GM21360 (cell line): ENCODE measurements around the gene FTO.

Source experiments
- ATAC-seq: cut with Tn5 transposase; IDR thresholded peaks from one replicate; pipeline ENCODE4 v1.9.1; 2021; ENCODE audit warnings: mild to moderate bottlenecking, moderate library complexity; ENCODE audit not compliant: unreplicated experiment

FTO gene

DNA sequence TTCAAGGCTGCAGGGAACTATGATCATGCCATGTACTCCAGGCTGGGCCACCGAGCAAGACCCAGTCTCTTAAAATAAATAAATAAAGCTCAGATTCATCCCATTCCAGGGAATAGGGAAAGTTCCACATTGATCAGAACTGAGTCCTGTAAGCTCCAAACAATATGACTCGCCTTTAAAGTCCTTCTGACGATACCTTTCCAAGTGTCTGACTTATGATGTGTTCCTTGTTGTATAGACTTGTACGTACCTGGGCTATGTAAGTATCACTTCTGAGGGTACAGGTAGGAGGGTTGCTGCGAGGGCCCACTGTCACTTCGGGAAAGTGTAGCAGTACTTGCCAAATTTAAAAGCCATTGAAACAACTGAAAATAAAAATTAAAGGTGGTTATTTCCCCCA, 329.8 kb downstream of the FTO start:
- no peak for ATAC-seq

DNA sequence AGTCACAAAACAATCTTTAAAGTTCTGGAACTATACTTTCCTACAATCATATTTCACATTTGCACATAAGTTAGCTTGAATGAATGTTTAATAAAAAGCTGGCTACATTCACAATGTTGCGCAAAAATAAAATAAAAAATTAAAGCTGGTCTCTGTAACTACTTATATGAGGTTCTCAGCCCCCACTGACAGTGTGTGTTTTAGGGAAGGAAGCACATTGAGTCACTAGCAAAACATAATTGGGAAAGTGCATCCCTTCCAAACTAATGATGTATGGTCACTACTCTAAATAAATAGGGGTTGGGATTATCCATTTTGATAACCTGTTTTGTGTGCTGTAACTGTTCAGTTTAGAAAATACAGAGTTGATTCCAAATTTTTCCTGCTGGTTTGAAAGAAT, 330.7 kb downstream of the FTO start:
- no peak for ATAC-seq

DNA sequence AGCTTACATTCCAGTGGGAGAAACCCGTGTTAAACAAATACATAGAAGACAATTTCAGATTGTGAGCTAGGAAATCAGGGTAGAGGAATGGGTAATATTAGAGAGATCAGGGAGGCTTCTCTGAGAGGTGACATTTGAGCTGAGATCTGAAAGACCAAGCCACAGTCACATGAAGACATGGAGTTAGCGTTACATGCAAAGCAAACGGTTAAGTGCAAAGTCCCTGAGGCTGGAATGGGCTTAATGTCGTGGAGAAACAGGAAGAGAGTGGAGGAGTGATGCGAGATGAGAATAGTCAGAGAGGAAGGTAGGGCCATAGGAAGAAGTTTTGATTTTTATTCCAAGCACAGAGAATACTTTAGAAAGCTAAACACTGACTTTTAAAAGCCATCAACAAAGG, 336.5 kb downstream of the FTO start:
- no peak for ATAC-seq

DNA sequence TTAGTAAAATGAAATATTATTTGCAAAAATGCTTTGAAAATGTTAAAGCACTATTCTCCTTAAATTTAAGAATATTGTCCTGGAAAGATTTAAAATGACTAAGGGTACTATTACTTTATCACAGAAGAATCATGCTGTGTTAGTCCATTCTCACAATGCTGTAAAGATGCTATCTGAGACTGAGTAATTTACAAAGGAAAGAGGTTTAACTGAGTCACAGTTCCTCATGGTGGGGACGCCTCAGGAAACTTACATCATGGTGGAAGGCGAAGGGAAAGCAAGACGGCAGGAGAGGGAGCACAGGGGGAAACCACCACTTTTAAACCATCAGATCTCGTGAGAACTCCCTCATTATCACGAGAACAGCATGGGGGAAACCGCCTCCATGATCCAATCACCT, 337.0 kb downstream of the FTO start:
- no peak for ATAC-seq

DNA sequence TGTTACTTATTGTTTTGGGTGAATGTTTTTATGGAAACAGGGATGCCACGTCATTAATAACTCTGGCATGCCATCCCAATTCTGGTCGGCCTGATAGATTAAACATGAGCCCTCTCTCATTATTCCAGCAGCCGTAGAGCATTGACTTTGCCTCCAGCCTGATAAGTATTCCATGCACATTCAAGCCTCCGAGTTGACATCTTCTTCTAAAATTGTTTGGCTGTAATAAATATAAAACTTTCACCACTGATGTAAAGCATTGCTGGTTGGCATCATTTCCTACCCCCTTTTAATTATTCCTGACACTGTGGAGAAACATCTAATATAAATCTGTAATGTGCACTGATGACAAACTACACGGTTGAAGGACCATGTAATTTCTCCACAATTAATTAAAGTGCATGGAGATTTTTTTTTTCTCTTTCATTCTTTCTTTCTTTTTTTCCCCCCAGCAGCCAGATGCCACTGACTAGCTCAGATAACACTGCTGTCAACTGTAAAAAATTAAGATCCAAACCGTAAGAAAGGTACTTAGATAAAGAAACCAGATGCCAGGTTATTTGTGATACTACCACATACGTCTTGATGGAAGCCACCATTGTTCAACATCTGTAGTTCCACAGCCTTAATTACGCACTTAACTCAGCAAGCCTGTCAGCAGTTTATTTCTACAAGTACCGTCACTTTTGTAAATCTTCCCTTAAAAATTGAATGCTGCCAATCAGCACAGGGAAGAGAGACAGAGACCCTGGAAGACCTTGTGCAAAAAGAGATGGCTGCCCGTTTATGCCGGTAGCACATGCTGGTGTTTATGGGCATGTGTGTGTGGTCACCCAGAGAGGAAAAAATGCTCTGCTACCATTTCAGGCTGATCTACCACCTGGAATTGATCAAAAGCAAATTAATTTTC, 344.9 kb downstream of the FTO start:
- ATAC-seq: no peak

DNA sequence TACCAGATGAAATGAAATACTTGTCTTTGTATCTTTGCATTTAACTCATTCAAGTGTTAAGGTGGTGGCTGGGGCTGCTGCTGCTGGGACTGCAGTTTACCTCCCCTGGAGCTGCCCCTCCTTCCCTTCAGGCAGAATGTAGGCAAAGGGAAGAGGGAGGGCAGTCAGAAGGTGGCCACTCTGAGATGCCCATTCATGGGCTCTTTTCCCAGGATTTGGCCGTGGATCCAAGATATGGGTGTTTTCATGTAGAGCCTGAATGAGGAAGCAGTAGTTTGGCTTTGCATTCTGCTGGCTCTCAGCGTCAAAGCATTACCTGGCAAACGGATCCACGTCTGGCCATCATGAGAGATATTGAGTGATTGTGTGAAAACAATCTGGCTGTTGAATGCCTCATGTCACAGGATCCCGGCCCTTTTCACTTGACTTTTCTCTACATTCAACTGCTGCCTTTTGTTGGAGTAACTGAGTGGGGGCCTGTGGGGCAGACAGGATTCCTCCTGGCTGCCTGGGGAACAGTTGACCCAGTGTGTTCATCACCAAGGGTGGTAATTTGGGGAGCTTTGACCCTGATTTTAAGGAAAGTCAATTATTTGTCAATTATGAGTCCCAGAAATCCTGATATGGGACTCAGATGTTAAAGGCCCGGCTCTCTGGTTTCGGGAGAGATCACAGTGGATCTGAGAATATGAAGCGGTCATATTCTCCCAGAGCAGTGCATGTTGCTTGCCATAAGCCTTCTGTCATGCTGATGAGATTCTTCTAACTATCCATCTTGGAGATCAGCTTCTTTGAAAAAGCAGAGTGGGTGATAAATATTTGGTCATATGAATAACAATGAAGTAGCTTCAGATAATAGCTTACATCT, 345.9 kb downstream of the FTO start:
- no peak for ATAC-seq

DNA sequence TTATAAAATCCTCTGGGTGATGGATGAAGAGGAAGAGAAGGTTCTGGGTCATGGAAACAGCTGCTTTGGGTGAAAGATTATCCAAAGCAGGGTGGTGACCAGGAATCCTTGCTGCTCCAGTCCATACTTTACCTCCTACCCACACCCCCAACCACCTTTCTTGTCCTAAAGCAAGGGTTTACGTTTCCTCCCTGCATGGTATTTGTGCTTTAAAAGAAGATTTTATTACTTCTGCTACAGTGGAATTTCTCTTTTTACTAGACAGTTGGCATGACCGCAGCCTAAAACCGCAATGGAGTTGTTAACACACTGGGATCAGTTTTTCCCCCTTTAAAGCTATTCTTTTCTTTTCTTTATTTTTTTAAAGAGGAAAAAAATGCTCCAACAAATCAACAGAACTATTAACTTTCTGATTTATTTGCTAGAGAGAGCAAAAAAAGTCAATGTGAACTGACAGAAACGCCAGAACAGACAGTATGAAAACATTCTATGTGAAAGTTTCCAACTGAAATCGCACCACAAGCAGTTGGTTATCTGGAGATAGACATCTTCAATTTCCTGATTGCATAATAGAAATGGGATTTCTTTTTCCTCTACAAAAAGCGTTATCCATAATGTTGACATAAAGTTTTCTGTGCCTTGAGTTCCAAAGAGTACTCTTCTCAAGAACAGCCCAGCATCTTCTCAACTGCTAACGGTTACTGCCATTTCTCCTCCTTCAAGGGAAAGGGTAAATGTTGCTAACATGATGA, 346.7 kb downstream of the FTO start:
- no peak for ATAC-seq

DNA sequence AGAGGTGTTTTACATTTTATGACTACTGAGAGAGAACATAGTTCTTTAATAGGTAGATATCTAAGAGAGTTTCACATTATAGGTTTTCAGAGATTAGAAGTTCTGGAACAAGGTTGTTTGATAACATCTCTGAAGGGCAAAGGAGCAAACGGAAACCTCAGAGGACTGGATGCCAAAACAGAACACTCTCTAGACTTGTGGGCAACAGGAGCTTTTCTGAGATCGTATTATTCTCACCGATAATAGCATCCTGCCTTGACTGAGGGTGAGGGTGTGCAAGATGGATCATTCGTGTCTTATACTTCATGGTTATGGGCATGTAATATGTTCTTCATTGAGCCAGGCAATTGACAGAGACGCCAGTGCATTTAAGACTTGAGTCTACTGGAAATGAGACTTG, 347.9 kb downstream of the FTO start:
- no peak for ATAC-seq

DNA sequence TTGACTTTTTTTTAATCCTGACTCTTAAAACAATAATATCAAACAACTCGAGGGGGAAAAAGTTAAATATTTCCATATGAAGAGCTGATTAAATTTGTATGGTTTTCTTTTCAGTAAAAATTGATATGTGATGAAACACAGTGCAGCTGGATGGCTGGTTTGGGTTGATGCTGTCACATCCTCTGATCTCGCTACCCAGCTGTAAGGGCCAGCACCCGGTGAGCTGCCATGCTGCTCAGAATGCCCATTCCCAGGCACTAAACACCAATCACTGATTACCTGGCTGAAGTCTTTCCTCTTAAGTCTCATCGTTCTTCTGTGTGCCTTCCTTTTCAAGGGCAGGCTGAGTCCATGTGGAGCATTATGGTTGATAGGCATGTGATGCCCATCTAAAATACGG, 348.3 kb downstream of the FTO start:
- ATAC-seq: no peak

DNA sequence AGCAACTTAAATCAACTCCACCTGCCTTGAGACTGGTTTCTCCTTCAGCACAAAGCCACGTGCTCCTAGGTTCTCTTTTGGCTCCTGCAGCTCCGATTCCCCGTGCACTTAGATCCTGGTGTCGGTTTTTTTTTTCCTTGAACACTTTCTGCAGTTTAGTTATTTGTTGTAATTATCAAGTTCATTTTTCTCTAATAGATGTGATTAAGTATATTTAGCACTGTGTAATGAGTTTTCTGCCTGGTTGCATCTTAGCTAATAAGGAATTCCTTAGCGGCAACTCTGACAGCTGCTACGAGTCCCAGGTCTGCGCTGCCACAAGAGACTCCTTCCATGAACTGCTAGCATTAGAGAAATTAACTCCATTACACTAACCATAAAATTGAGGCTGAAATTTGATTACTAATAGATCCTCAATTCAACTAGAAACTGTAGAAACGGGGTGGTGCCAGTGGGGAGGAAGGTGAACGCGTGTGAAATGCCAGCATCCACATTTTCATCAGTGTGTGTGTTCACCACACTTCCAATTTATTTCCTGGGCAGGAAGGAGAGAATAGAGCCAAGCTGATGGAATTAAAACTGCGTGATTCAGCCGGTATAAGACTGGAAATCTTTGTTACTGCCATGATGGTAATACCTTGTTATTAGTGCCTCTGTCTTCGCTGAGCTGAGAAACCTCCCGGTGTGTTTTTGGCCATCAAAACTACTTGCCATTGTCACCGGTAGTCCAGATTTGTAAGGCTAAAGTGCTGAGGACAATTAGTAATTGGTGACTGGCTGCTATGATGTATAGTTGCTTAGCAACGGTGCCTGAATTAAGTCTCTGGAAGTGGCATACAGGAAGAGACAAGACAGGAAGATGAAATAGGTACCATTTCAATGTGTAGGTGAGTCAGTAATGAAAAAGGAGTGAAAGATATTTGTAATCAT, 350.2 kb downstream of the FTO start:
- no peak for ATAC-seq

DNA sequence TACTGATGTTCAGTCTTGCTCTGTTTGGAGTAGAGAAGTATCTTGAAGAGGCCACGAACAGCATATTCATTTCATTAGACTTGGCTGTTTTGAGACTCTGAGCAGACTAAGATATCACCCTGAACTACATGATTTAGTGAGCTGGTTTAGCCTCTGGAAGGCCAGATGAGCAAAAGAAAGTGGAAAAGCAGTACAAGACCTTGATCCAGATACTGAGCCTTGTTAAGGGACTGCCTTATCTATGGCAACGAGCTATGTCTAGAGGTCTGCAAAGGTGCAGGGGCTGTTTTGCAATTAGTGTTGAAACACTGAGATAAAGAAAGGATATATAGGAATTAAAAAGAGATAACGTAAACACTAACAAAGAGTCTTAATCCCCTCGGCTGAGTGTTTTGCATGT, 351.2 kb downstream of the FTO start:
- ATAC-seq: no peak

DNA sequence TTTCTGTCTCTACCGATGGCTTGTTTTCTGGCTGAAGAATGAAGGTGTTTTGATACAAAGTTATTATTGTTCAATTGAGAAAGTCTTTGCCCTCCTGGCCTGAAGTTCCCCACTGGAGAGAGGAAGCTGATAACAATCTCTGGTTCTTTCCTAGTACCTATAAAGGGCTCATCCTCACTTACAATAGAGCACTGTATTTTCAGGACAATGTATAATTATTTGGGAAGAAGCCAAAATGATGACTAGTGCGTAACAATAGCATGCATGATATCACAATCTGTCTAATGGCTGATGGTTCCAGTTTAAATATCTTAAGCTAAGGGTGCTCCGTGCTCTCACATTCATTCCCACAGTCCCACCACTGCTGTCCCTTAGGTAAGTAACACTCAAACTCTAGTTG, 351.9 kb downstream of the FTO start:
- ATAC-seq: no peak

DNA sequence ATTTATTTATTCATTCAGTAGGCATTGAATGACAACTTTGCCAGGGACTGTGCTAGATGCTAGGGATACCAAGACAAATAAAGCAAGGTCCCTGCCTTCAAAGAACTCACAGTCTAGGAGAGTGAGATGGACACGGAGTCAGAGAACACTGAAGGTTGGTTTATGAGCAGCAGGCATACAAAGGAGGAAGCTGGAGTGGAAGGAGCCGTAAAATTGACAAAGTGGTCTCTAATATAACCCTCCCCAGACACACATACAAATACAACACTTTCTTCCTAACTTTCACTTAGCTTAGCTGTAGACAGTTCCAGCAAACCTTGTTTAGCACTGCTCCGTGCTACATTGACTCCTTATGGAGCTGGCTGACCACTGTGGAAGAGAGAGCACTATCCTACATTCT, 353.0 kb downstream of the FTO start:
- no peak for ATAC-seq

DNA sequence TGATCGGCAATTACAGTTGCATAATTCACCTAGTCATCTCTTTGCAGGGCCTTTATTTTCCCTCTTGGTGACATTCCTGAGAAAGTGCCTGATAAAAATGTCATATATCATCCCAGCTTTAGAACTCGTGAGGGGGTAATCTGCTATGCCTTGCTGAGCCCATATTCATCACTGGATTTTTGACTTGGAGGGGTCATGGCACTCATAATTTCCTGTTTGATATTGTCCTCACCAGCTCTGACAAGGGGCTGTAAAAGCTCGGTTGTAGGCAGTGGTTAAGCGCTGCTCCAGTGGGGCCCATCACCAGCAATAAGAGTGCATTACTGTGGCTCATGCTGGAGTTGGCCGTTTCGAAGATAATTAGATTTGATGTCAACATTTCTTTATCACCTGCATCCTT, 355.4 kb downstream of the FTO start:
- no peak for ATAC-seq

DNA sequence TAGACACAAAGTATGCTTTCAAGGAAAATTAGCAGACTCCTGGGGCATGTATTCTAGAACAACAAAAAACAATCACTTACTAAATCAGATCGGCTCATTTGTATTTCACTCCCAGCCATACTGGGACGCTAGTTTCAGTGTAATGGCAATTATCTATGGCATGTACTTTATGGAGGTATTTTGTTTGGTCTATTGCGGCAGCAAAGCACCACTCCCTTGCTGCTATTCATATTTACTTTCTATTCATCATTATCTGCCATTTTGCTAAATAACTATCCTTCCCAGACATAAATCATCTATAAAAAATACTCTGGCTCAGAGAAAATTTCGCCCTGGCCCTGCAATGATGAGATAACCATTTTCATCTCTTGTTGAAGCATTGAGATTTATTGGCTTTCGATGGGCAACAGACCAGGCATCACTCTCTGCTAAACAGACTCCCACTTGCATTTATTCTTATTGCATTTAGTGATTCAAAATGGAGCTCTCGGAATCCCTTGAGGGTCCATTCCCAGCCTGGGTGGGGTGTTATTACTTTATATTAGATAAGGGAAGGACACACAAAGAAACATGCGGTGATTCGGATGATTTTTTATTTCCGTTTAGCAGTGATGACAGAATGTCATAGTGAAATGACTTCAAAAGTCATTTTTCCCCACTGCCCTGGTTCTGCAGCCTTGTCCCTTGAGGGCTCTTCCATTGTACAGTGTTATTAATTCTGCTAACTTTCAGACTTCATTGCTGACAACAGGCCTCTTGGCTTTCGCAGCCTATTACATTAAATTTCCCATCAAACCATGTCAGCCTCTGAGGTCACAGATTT, 356.9 kb downstream of the FTO start:
- ATAC-seq: no peak

DNA sequence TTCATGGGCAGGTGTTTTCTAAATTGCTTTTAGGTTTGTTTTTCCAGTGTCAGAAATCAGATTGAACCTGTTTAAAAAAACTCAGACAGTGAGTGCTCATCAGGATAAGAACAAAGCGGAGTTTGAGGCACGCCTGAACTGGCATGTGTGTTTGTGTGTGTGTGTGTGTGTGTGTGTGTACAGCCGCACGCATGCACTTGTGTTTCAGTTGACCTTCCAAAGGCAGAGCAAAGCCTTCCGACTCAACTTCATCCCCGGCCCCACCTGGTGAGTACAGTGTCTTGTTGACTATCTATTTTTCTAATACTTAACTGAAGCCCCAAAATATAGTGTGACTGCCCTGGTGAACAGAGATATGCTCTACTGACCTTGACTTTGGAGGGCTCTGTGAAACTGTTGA, 357.5 kb downstream of the FTO start:
- no peak for ATAC-seq

DNA sequence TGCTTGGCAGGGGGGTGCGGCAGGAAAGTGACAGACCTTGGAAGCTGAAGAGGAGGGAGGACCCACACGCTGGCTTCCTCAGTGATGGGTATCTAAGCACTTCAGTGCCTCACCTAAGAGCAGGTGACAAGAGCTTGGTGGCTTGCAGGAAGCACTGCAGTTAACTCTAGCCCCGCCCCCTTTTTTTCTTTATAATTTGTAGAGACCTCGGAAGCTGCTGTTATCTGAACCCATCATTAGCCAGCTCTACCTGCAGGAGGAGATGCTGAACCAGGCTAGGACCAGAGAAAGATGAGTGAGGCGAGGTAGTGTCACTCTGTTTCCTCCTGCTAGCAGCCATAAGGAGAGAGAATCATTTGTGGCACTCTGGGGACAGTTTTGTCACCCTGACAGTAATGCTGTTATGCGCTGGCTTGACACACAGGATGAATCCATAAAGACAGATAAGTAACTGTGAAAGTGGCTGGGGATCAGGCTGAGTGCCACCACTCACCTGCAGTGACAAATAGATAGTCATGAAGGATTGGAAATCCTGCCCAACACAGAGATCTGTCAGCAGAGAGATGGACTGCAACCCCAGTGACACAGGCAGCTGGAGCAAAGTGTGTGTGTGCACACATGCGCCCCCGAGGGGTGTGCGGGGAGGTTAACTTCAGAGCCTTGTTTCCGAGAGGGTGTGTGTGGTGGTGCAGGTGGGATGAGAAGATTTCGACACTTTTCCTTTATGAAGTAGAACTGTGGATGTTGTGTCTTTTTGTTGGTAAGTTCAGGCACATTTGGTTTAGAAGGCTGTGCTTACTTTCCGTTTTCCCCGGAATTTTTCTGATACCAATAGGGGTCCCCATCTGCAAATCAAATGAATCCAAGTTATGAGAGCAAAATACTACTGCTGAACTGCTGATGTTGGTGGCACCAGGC, 358.7 kb downstream of the FTO start:
- no peak for ATAC-seq

DNA sequence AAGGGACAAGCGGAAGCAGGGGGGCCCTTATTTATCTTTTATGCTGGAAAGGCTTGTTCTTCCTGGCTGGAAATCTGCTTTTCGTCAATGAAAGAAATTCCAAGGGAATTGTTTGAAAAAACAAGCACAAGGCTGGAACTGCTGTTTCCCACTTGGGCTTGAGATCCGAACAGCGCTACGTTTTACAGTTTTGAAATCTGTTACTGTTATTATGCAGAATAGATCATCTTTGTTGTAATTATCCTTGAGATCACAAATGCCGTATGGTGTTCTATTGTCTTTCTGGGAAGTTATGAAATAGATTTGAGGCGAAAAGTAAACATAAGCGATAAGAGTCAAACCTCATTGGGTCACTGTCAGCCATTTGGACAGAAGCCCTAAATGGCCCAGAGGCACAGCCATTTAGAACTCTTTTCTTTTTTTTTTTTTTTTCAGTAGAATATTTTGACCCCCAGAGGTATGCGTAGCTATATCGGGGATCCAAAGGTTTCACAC, 359.4 kb downstream of the FTO start:
- ATAC-seq: no peak
